Esophagus muscularis mucosa (tissue), 4 donors: Measurements from ENCODE around the gene AREG. TPM values are rescaled to one million over a fixed set of nuclear protein-coding genes. Genes with fewer than 3 reads are reported as not detected.
A peak's percentile ranks its signal among the peaks of the same experiment; 100 is the strongest.

Source experiments
- DNase-seq: peaks from one replicate; pipeline ENCODE4 v3.0.0-alpha.2; 2017; ENCODE audit errors: extremely low spot score
- H3K27ac ChIP-seq, 4 donors: fragments of 200-600 bp; sonication (generic); replicated peaks in 1 of 4; 1 replicate in 3 of 4; 2 replicates in 1 of 4; pipeline ENCODE4 v1.5.1; 2016 to 2019; ENCODE audit warnings: mild to moderate bottlenecking in 1 of 4
- H3K27me3 ChIP-seq, 4 donors: fragments of 200-600 bp; sonication (generic); one replicate each; pipeline versions ENCODE4 v1.5.1 to v1.6.0; 2016 to 2019
- H3K36me3 ChIP-seq, 4 donors: fragments of 200-600 bp; sonication (generic); one replicate each; pipeline ENCODE4 v1.5.1; 2016 to 2019
- H3K4me1 ChIP-seq, 4 donors: fragments of 200-600 bp; sonication (generic); one replicate each; pipeline ENCODE4 v1.5.1; 2016 to 2019
- H3K4me3 ChIP-seq, 4 donors: fragments of 200-600 bp; sonication (generic); 1 replicate in 2 of 4; 2 replicates in 2 of 4; pipeline ENCODE4 v1.5.1; 2016 to 2019; ENCODE audit warnings: mild to moderate bottlenecking in 4 of 4, moderate library complexity in 1 of 4
- H3K9me3 ChIP-seq, 4 donors: fragments of 200-600 bp; sonication (generic); 1 replicate in 3 of 4; 2 replicates in 1 of 4; pipeline ENCODE4 v1.5.1; 2016 to 2019
- EP300 ChIP-seq: sonication (generic); formaldehyde crosslinking; IDR thresholded peaks from one replicate; pipeline ENCODE4 v1.6.1; 2017; ENCODE audit warnings: antibody characterized with exemption
- POLR2A ChIP-seq: fragments of 450-650 bp; IDR thresholded peaks from one replicate; pipeline ENCODE4 v1.6.1; 2017; ENCODE audit warnings: antibody characterized with exemption, moderate library complexity, mild to moderate bottlenecking, low read depth
- POLR2AphosphoS5 ChIP-seq, 2 donors: sonication (generic); formaldehyde crosslinking; IDR thresholded peaks; one replicate each; pipeline ENCODE4 v1.6.1; 2017; ENCODE audit warnings: antibody characterized with exemption in 2 of 2
- WGBS: methylation state at CpG from one replicate; pipeline ENCODE4 v1.1.5; 2018; 5-methylcytosine and 5-hydroxymethylcytosine counted together
- intact Hi-C: fragments of 100-400 bp; cut with DNase I; formaldehyde crosslinking; loops from one replicate; pipeline ENCODE4 v1.15.1; 2023
- total RNA-seq, 4 donors: library from RNA; depleted of rRNA; stranded (reverse); fragments of >200 nt; gene quantifications; one replicate each; pipeline versions ENCODE4 v1.1.0 to v1.2.1, GENCODE V29; 2016
- TF ChIP-seq, protein P1 (sequence below), 3 experiments: fragments of 200-600 bp in 2 of 3; fragments of 450-650 bp in 1 of 3; sonication (generic) in 2 of 3; IDR thresholded peaks; one replicate each; pipeline ENCODE4 v1.5.1; 2017 to 2019; ENCODE audit warnings: antibody characterized with exemption in 3 of 3, mild to moderate bottlenecking in 2 of 3, moderate library complexity in 1 of 3

The AREG gene
- total RNA-seq, 4 donors from 2014 or later: 1.4 to 18.6 (median 4.4) TPM

GRCh38 chr4:74466242-74466641, 21.3 kb downstream of the AREG start:
- intact Hi-C loops: no loop called here
- Histone ChIP-seq H3K36me3 (no peaks in the 10 kb centered on the region), H3K4me3 (no peak overlapping the region), H3K27ac (no peak overlapping the region), H3K27me3 (no peaks in the 10 kb centered on the region), H3K4me1 (no peaks in the 10 kb centered on the region), H3K9me3 (no peaks in the 10 kb centered on the region)
- WGBS: 90% methylated on average over 1 of the region's 1 CpG
- no peak for DNase-seq
- TF ChIP-seq POLR2A: no peak
- TF ChIP-seq EP300: no peak
- TF ChIP-seq, protein P1, sequence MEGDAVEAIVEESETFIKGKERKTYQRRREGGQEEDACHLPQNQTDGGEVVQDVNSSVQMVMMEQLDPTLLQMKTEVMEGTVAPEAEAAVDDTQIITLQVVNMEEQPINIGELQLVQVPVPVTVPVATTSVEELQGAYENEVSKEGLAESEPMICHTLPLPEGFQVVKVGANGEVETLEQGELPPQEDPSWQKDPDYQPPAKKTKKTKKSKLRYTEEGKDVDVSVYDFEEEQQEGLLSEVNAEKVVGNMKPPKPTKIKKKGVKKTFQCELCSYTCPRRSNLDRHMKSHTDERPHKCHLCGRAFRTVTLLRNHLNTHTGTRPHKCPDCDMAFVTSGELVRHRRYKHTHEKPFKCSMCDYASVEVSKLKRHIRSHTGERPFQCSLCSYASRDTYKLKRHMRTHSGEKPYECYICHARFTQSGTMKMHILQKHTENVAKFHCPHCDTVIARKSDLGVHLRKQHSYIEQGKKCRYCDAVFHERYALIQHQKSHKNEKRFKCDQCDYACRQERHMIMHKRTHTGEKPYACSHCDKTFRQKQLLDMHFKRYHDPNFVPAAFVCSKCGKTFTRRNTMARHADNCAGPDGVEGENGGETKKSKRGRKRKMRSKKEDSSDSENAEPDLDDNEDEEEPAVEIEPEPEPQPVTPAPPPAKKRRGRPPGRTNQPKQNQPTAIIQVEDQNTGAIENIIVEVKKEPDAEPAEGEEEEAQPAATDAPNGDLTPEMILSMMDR (IDR thresholded peaks at IDR 0.05): no peak
- TF ChIP-seq POLR2AphosphoS5 (IDR thresholded peaks at IDR 0.05): no peak

GRCh38 chr4:74471264-74471663, 26.3 kb downstream of the AREG start:
- peaks cover 8 to 29% (median 23%) of the 10 kb centered on the region in 4 donors for H3K4me1 ChIP-seq
- no peaks in the 10 kb centered on the region for H3K36me3 ChIP-seq
- H3K27me3 ChIP-seq: no peaks in the 10 kb centered on the region
- WGBS: 57% methylated on average over 1 of the region's 1 CpG
- TF ChIP-seq, protein P1 (IDR thresholded peaks at IDR 0.05): no peak
- TF ChIP-seq POLR2A (no peak), POLR2AphosphoS5 (IDR thresholded peaks at IDR 0.05) (no peak), EP300 (no peak)
- intact Hi-C loops: no loop called here
- no peak overlapping the region for H3K27ac ChIP-seq
- H3K9me3 ChIP-seq: no peaks in the 10 kb centered on the region
- no peak overlapping the region for H3K4me3 ChIP-seq
- DNase-seq: no peak

GRCh38 chr4:74473155-74473811, 28.3 kb downstream of the AREG start:
- intact Hi-C loops: no loop called here
- DNase-seq: no peak
- Histone ChIP-seq H3K4me1 (peaks cover 8 to 29% (median 23%) of the 10 kb centered on the region in 4 donors), H3K4me3 (no peak overlapping the region), H3K27me3 (no peaks in the 10 kb centered on the region), H3K27ac (peak overlapping the region; percentile 60 to 68 (median 62)), H3K9me3 (no peaks in the 10 kb centered on the region), H3K36me3 (no peaks in the 10 kb centered on the region)
- 37% methylated on average over 5 of the region's 5 CpGs for WGBS
- TF ChIP-seq POLR2AphosphoS5 (IDR thresholded peaks at IDR 0.05) (peak; percentile 7 to 71), EP300 (no peak)

DNA sequence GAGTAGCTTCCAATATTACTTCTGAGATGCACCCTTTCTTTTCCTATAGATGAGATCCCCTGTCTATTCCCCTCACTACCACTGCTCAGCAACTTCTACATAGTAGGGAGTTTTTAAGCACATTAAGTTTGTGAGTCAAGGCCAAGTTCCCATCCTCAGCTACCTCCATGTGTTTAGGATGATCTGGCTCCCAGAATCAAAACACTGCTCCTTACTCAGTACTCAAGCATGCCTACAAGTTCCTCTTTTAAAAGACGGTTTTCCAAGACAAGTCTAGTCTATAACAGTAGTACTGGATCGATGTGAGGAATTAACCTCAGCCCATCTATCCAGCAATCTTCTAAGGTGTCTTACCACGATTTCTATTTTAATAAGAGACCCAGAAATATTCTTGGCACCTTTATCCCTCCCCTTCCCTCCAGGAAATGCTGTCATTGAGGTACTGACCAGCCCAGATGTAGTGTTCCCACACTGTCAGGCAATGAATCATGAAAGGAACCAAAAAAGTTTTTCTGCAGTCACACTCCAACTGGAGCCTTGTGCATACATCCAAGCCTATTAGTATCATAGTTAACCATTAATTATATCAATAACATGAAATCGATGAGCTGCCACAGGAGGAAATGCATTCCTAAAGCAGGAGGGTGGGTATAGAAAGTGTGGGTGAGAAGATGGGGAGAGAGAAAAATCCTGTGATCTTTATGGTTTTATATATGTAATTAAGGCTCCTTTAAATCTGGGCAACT, 29.6 kb downstream of the AREG start:
- intact Hi-C loops: no loop called here
- Histone ChIP-seq H3K36me3 (no peaks in the 10 kb centered on the region), H3K4me1 (peaks cover 8 to 29% (median 23%) of the 10 kb centered on the region in 4 donors), H3K27ac (peak overlapping the region in 3 of 4 donors; percentile 23 to 60 (median 60)), H3K9me3 (no peaks in the 10 kb centered on the region), H3K27me3 (no peaks in the 10 kb centered on the region), H3K4me3 (no peak overlapping the region)
- TF ChIP-seq, protein P1 (IDR thresholded peaks at IDR 0.05): no peak
- no peak for TF ChIP-seq POLR2A
- TF ChIP-seq EP300: no peak
- TF ChIP-seq POLR2AphosphoS5 (IDR thresholded peaks at IDR 0.05): no peak
- DNase-seq: no peak
- 73% methylated on average over 4 of the region's 4 CpGs for WGBS

- Histone ChIP-seq H3K4me1 (peaks cover 8 to 29% (median 23%) of the 10 kb centered on the region in 4 donors), H3K4me3 (no peak overlapping the region), H3K27ac (no peak overlapping the region), H3K27me3 (no peaks in the 10 kb centered on the region), H3K9me3 (no peaks in the 10 kb centered on the region), H3K36me3 (no peaks in the 10 kb centered on the region)
- WGBS: 78% methylated on average over 2 of the region's 2 CpGs
- TF ChIP-seq EP300: no peak
- TF ChIP-seq, protein P1 (IDR thresholded peaks at IDR 0.05): no peak
- intact Hi-C loops: no loop called here
- no peak for DNase-seq
Observed at GRCh38 chr4:74475091-74475800, 30.3 kb downstream of the AREG start.
